ENCODE results near the gene ZNG1A.
A peak's percentile ranks its signal among the peaks of the same experiment; 100 is the strongest.
"Not testable (repeated sequence)": the region's sequence is repeated elsewhere in the genome, so short reads cannot be mapped to it uniquely, and the experiment has no call there.

The ZNG1A gene

DNA sequence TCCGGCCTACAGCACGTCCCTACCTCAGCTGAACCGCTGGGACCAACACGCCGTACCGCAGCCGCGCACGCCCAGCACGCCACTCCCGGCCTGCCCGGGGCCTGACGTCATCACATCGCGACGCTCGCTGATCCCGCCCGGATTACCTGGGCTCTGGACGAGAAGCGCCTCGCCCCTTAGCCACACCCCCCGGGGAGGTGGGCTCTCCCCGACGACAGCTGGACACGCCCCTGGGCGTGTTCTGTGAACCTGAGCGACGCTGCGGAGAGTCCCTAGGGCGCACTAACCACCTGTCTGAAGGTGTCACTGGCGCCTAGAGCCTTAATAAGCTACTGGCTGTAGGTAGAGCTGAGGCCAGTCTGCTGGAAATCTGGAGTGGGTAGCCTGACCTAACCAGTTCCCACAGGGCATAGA is at the start of gene ZNG1A:
Gene ZNG1A (minus strand): TSS at position 87 of the 414 bp plus-strand sequence. CDS start 87 bp downstream, outside the sequence.
- peak; percentile 61 for DNase-seq (ENCODE audit: low read depth)

GRCh38 chr9:227860-228259 is 49.0 kb upstream of the ZNG1A start:
- DNase-seq (ENCODE audit: low read depth): no peak

GRCh38 chr9:224582-225520 is 46.0 kb upstream of the ZNG1A start:
- no peak for DNase-seq (ENCODE audit: low read depth)

DNA sequence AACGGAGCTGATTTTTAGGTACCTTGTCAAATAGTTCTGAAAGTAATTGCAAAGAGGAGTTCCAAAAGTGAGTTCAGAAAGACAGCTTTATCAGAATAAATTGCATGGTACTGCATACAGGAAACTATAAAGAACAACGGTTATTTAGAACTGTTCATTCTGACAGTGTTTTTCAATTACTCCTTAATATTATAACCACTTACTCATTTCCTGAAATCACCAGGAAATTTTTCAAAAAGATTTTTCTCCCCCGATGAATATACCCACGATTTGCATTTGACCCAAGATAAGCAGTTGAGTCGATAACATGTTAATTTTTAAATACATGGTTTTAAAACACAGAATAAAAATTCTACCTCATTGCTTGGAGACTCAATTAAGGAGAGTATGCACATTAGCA is 45.2 kb upstream of the ZNG1A start:
- no peak for DNase-seq (ENCODE audit: low read depth)

- DNase-seq (ENCODE audit: low read depth): no peak
These were observed 44.3 kb upstream of the ZNG1A start for GRCh38 chr9:223152-223551.

GRCh38 chr9:221989-222776 is 43.3 kb upstream of the ZNG1A start:
- DNase-seq (ENCODE audit: low read depth): no peak

GRCh38 chr9:219670-220365 is 41.0 kb upstream of the ZNG1A start:
- no peak for DNase-seq (ENCODE audit: low read depth)

- not testable (repeated sequence) for DNase-seq (ENCODE audit: low read depth)
These were observed 40.2 kb upstream of the ZNG1A start for GRCh38 chr9:219036-219435.

DNA sequence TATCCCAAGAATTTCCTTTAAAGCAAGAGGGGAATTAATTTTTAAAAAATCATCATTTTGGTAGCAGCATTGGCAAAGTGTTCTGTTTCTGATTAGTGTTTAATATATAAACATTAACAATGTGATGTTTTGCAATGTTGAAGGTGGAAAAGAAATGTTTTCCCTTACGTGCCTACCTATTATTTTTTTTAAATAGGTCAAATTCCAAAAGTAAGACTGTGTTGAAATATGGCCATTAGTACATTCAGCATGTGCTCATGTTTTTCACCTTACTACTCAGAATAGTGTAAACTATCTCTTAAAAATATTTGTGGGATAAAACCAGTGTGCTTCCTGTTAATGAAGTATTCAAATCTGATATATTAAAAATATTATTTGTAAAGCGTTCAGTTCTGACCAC is 39.1 kb upstream of the ZNG1A start:
- no peak for DNase-seq (ENCODE audit: low read depth)

- DNase-seq (ENCODE audit: low read depth): no peak
These were observed 38.0 kb upstream of the ZNG1A start for GRCh38 chr9:216866-217265.

- DNase-seq (ENCODE audit: low read depth): no peak
These were observed 36.8 kb upstream of the ZNG1A start for GRCh38 chr9:215631-216155.

DNA sequence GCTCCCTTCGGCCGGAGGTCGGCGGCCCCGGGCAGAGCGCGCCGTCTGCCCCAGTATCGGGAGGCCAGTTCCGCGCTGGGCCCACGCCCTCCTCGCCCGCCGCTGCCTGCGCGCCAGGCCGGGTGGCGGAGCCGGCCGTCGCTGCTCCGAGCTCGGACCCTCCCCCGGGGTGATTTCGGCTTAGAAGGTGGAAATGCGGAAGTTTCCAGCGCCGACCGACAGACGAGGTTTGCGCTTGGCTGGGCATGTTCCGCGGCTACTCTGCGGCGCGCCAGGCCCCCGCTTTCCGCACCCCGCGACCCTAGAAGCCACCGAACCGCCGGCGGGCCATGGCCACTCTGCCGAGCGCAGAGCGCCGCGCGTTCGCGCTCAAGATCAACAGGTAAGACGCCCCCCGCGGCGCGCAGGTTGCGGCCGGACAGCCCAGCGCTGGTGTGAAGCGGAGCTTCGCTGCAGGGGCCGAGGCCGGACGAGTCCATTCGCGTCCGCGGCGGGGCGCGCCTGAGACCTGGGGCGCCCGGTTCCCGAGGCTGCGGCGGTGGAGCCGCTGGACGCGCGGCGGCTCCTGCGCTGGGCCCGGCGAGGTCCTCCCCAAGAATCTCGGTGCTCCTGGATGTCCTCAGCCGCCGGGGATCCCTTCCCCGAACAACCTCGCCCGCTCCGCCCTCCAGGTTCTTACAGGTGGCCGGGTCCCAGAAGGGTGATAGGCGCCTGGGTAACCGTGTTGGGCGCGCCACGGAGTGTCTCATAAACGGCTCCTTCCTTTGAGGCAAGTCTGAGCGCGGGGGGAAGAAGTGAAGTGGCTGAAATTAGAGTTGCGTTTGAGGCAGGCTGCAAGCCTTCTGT is 36.0 kb upstream of the ZNG1A start, which contains the start of gene DOCK8:
Gene DOCK8 (plus strand): TSS at position 218 of the 846 bp plus-strand sequence. CDS start 112 bp downstream, at position 330.
- DNase-seq (ENCODE audit: low read depth): peak; percentile 24

- DNase-seq (ENCODE audit: low read depth): no peak
These were observed 35.4 kb upstream of the ZNG1A start for GRCh38 chr9:214351-214647.

GRCh38 chr9:213901-214300 is 35.0 kb upstream of the ZNG1A start:
- DNase-seq (ENCODE audit: low read depth): not testable (repeated sequence)

- DNase-seq (ENCODE audit: low read depth): no peak
These were observed 33.4 kb upstream of the ZNG1A start for GRCh38 chr9:212297-212696.

DNA sequence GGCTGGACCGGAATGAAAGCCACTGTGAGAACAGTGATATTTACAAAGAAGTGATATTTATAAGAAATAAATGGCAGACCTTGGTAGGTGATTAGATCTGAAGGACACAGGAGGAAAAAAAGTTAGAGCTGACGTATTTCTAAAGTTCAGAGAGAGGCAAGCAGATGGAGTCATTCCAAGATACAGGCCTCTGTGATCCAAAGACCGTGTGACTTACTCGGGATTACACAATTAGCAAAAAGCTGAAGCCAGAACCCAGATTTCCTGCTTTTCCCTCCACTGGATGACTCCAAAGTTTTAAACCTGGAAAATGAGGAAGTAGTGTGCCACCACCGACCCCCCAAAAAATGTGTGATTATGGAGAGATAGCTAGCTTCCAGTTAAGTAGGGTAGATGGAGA is 32.7 kb upstream of the ZNG1A start:
- DNase-seq (ENCODE audit: low read depth): no peak

DNA sequence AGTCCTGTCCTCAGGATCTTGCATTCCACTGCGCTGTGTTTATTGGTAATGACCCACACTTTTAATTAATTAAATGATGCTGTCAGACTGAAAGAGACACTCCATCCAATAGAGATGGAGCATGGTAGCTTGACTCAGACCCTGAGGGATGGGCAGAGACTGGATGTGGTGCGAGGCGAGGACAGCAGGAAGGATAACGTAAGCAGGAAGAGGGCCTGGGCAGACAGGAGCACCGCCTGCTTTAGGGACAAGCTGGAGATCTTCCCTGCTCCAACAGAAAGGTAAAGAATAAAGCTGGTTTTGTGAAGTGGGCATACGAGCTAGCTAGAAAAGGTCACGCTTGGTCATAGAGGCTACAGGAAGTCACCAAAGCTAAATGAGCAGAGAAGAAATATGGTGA is 32.2 kb upstream of the ZNG1A start:
- DNase-seq (ENCODE audit: low read depth): no peak

GRCh38 chr9:209143-209758 is 30.4 kb upstream of the ZNG1A start:
- no peak for DNase-seq (ENCODE audit: low read depth)

DNA sequence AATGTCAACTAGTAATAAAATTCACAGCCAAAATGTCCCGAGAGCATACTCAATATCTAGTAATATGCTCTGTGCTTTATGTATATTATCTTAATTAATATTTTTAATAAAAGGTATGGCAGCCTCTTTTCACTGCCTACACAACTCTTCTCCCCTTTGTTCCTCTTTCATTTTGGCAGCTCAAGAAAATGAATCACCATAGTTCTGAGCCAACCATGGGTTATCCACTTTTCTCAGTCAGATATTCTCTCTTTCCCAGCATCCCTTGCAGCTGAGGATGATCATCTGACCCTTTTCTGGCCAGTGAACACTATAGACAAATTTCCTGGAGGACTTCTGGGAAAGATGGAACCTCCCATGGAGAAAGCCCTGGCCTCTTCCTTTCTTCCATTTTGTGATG is 27.6 kb upstream of the ZNG1A start:
- DNase-seq (ENCODE audit: low read depth): no peak

GRCh38 chr9:199601-200000 is 20.7 kb upstream of the ZNG1A start:
- not testable (repeated sequence) for DNase-seq (ENCODE audit: low read depth)

Measured in stimulated activated CD8-positive, alpha-beta memory T cell treated with anti-CD3 and anti-CD28 coated beads, Interleukin-12 subunit alpha, Interleukin-12 subunit beta, amount 100 ng/mL, for 1 hour (primary cell).